Kidney (tissue), 14 donors: ENCODE data around the gene MX2. TPM values are rescaled to one million over a fixed set of nuclear protein-coding genes. Genes with fewer than 3 reads are reported as not detected.

Experiments
- DNase-seq, 5 donors: peaks; one replicate each; pipeline ENCODE4 v3.0.0-alpha.2; 2013 to 2020
- FAIRE-seq: peaks from 2 replicates; lab custom pipeline; 2012; peaks lifted over from hg19 to GRCh38; lab: Jason Lieb, UNC
- H3K27ac ChIP-seq, 2 donors: one replicate each; pipeline ENCODE4 v1.7.0; 2013; ENCODE audit warnings: low read depth in 2 of 2, low read length in 2 of 2, inconsistent platforms in 1 of 2
- H3K27me3 ChIP-seq: one replicate; pipeline ENCODE4 v1.7.1; 2013; ENCODE audit warnings: low read length, inconsistent platforms; ENCODE audit not compliant: control insufficient read depth, insufficient read depth
- H3K36me3 ChIP-seq, 3 donors: one replicate each; pipeline versions ENCODE4 v1.7.0 to v1.7.1; 2013; ENCODE audit warnings: low read length in 3 of 3, control low read depth in 1 of 3, inconsistent platforms in 1 of 3; ENCODE audit not compliant: insufficient read depth in 3 of 3, control insufficient read depth in 2 of 3
- H3K4me1 ChIP-seq, 3 donors: one replicate each; pipeline versions ENCODE4 v1.7.0 to v1.7.1; 2013; ENCODE audit warnings: low read length in 3 of 3, inconsistent platforms in 1 of 3, low read depth in 1 of 3; ENCODE audit not compliant: control insufficient read depth in 2 of 3, insufficient read depth in 2 of 3
- H3K4me3 ChIP-seq, 3 donors: one replicate each; pipeline versions ENCODE4 v1.7.0 to v1.8.1; 2013; ENCODE audit warnings: low read length in 3 of 3, control low read depth in 1 of 3, inconsistent platforms in 1 of 3
- H3K9ac ChIP-seq, 3 donors: one replicate each; pipeline versions ENCODE4 v1.7.0 to v1.7.1; 2013; ENCODE audit warnings: low read length in 3 of 3, control low read depth in 1 of 3, inconsistent platforms in 1 of 3
- H3K9me3 ChIP-seq, 3 donors: one replicate each; pipeline versions ENCODE4 v1.7.0 to v1.7.1; 2013; ENCODE audit warnings: low read length in 3 of 3, control low read depth in 1 of 3, inconsistent platforms in 1 of 3; ENCODE audit not compliant: control insufficient read depth in 2 of 3, insufficient read depth in 1 of 3
- CTCF ChIP-seq: IDR thresholded peaks from 3 replicates; pipeline ENCODE4 v1.5.1; 2012; ENCODE audit warnings: mild to moderate bottlenecking, moderate library complexity, borderline replicate concordance; ENCODE audit not compliant: insufficient read depth; ENCODE audit errors: extremely low read depth
- intact Hi-C: fragments of 100-400 bp; cut with DNase I; formaldehyde crosslinking; loops from one replicate; pipeline ENCODE4 v1.11.1; 2022
- polyA plus RNA-seq: library from polyadenylated mRNA; stranded (reverse); fragments of 350-450 nt; fragmentation: Illumina TruSeq; extraction: RNeasy Lipid Tissue Mini Kit (QIAGEN cat#74804); gene quantifications from one replicate; pipeline ENCODE4 v1.2.3, GENCODE V29; 2014; ENCODE audit warnings: low read depth, low replicate concordance; ENCODE audit not compliant: insufficient read depth
- total RNA-seq: library from RNA; stranded (reverse); fragmentation: NEBNext Ultra II Directional; extraction: Animal tissue kit (Norgen Biotek cat#: 25700); gene quantifications from one replicate; pipeline ENCODE4 v1.2.1, GENCODE V29; 2021
- donor health status: control.
- donor health status: control.
- donor health status: control.
- donor health status: control.
- donor health status: control.
- donor health status: DM: yes; HTN: yes; CAD: no.
- donor health status: Normal renal cell carcinoma (clear cell type).

MX2 gene
- total and polyA plus RNA-seq, 2 donors from 2014 or later = 4.3 to 11.7 TPM

- FAIRE-seq = no peak
- peaks cover 0 to 7% (median 0%) of the 10 kb centered on the region in 3 donors for H3K4me1 ChIP-seq
- peak in 1 of 5 donors; percentile 21 for DNase-seq
- intact Hi-C loops = no loop called here
- H3K9ac ChIP-seq = no peak overlapping the region
- no peaks in the 10 kb centered on the region for H3K36me3 ChIP-seq
- no peak overlapping the region for H3K27ac ChIP-seq
- H3K27me3 ChIP-seq = no peaks in the 10 kb centered on the region
- no peak for TF ChIP-seq CTCF
- no peak overlapping the region for H3K4me3 ChIP-seq
- no peaks in the 10 kb centered on the region for H3K9me3 ChIP-seq
Measured at GRCh38 chr21:41367945-41368734, 6.3 kb downstream of the MX2 start.

GRCh38 chr21:41368735-41369104, 6.9 kb downstream of the MX2 start:
- no peak for TF ChIP-seq CTCF
- no peak overlapping the region for H3K9ac ChIP-seq
- DNase-seq (no peak), FAIRE-seq (no peak)
- H3K4me3 ChIP-seq = peak overlapping the region in 1 of 3 donors; percentile 57
- intact Hi-C loops = no loop called here
- no peak overlapping the region for H3K27ac ChIP-seq
- H3K36me3 ChIP-seq = no peaks in the 10 kb centered on the region
- H3K9me3 ChIP-seq = no peaks in the 10 kb centered on the region
- peaks cover 0 to 7% (median 0%) of the 10 kb centered on the region in 3 donors for H3K4me1 ChIP-seq
- H3K27me3 ChIP-seq = no peaks in the 10 kb centered on the region

GRCh38 chr21:41369105-41369919, 7.5 kb downstream of the MX2 start:
- H3K27me3 ChIP-seq = no peaks in the 10 kb centered on the region
- no peak for TF ChIP-seq CTCF
- peak overlapping the region in 1 of 3 donors; percentile 57 for H3K4me3 ChIP-seq
- peaks cover 0 to 7% (median 0%) of the 10 kb centered on the region in 3 donors for H3K4me1 ChIP-seq
- no peak overlapping the region for H3K27ac ChIP-seq
- peak in 4 of 5 donors; percentile 59 to 75 (median 69) for DNase-seq
- H3K9me3 ChIP-seq = no peaks in the 10 kb centered on the region
- no peaks in the 10 kb centered on the region for H3K36me3 ChIP-seq
- no peak overlapping the region for H3K9ac ChIP-seq
- intact Hi-C loops = no loop called here
- FAIRE-seq = no peak
